HCT116 (cell line): ENCODE data around the gene SH3BGR.

Experiments
- ATF3 ChIP-seq: IDR thresholded peaks from 2 replicates; pipeline ENCODE4 v1.6.1; 2012
- CBX3 ChIP-seq: IDR thresholded peaks from 2 replicates; pipeline ENCODE4 v1.6.1; 2012; ENCODE audit warnings: low read depth
- CEBPB ChIP-seq: IDR thresholded peaks from 2 replicates; pipeline ENCODE4 v1.6.1; 2012; ENCODE audit warnings: low read depth
- CTCF ChIP-seq, 3 experiments: fragments of 200-600 bp in 1 of 3; sonication (generic) in 1 of 3; IDR thresholded peaks in 2 of 3; conservative IDR thresholded peaks in 1 of 3; 2 replicates each; pipeline ENCODE4 v1.5.1; 2012 to 2017; ENCODE audit warnings: low read depth in 2 of 3, low read length in 2 of 3, antibody characterized with exemption in 1 of 3, borderline replicate concordance in 1 of 3, control low read depth in 1 of 3, mild to moderate bottlenecking in 1 of 3, mixed read lengths in 1 of 3, mixed run types in 1 of 3, moderate library complexity in 1 of 3; ENCODE audit not compliant: insufficient read depth in 1 of 3
- EZH2 ChIP-seq: fragments of 200-600 bp; sonication (generic); IDR thresholded peaks from 2 replicates; pipeline ENCODE4 v1.6.1; 2017; ENCODE audit warnings: antibody characterized with exemption, mixed run types
- EZH2phosphoT487 ChIP-seq: fragments of 200-600 bp; IDR thresholded peaks from 2 replicates; pipeline ENCODE4 v1.6.1; 2018; ENCODE audit warnings: antibody characterized with exemption, borderline replicate concordance
- MAX ChIP-seq: IDR thresholded peaks from 2 replicates; pipeline ENCODE4 v1.6.1; 2012
- POLR2A ChIP-seq: IDR thresholded peaks from 2 replicates; pipeline ENCODE4 v1.7.0; 2011; ENCODE audit warnings: borderline replicate concordance; ENCODE audit not compliant: insufficient read depth, insufficient read length; ENCODE audit errors: extremely low read depth
- POLR2AphosphoS5 ChIP-seq: IDR thresholded peaks from 2 replicates; pipeline ENCODE4 v1.6.1; 2011; ENCODE audit warnings: mild to moderate bottlenecking, low read depth, low read length, moderate library complexity
- REST ChIP-seq: IDR thresholded peaks from 2 replicates; pipeline ENCODE4 v1.6.1; 2012; ENCODE audit warnings: low read depth
- SIN3A ChIP-seq: IDR thresholded peaks from 2 replicates; pipeline ENCODE4 v1.6.1; 2012; ENCODE audit warnings: low read depth
- SRF ChIP-seq: IDR thresholded peaks from 2 replicates; pipeline ENCODE4 v1.6.1; 2012; ENCODE audit warnings: low read depth
- YY1 ChIP-seq: IDR thresholded peaks from 2 replicates; pipeline ENCODE4 v1.6.1; 2011; ENCODE audit warnings: low read length, low read depth, moderate library complexity, mild to moderate bottlenecking; ENCODE audit not compliant: insufficient replicate concordance; ENCODE audit errors: extremely low read depth
- ZBTB33 ChIP-seq: IDR thresholded peaks from 2 replicates; pipeline ENCODE4 v1.6.1; 2011; ENCODE audit warnings: mild to moderate bottlenecking, low read length, moderate library complexity; ENCODE audit not compliant: insufficient replicate concordance; ENCODE audit errors: extremely low read depth

GRCh38 chr21:39546522-39546921 lies 94.8 kb downstream of the SH3BGR start:
- TF ChIP-seq SIN3A (no peak), EZH2phosphoT487 (no peak), CTCF (IDR thresholded peaks at IDR 0.05 in 2 of 3, conservative IDR thresholded peaks at IDR 0.05 in 1 of 3; ENCODE audit: borderline replicate concordance in 1 of 3, insufficient read depth in 1 of 3, low read depth in 2 of 3, low read length in 2 of 3) (no peak), POLR2A (no peak), CBX3 (no peak), REST (no peak), YY1 (no peak), EZH2 (no peak), ATF3 (no peak), CEBPB (no peak), POLR2AphosphoS5 (no peak), SRF (no peak), MAX (no peak), ZBTB33 (no peak)
